SK-N-SH treated with all-trans-retinoic acid at 6 μM for 48 hours (cell line): ENCODE data around the gene TRPM1.
A peak's percentile ranks its signal among the peaks of the same experiment; 100 is the strongest.

Source experiments
- ATAC-seq: fragments of 200-7000 bp; cut with Tn5 transposase; 3 replicates; pipeline ENCODE4 v1.9.1; 2020; ENCODE audit warnings: mild to moderate bottlenecking, moderate library complexity
- BACH2 ChIP-seq: fragments of 250-450 bp; sonication (Bioruptor Pico); IDR thresholded peaks from 2 replicates; pipeline ENCODE4 v1.9.0; 2021; ENCODE audit warnings: mild to moderate bottlenecking, borderline replicate concordance
- ESRRG ChIP-seq: fragments of 250-450 bp; sonication (Bioruptor Pico); IDR thresholded peaks from 2 replicates; pipeline ENCODE4 v1.6.1; 2021; ENCODE audit warnings: mild to moderate bottlenecking
- GLIS3 ChIP-seq: fragments of 250-450 bp; sonication (Bioruptor Pico); IDR thresholded peaks from 2 replicates; pipeline ENCODE4 v1.5.0; 2020; ENCODE audit warnings: mild to moderate bottlenecking, moderate library complexity
- ISL1 ChIP-seq: fragments of 250-450 bp; sonication (Bioruptor Pico); IDR thresholded peaks from 2 replicates; pipeline ENCODE4 v2.1.2; 2022; ENCODE audit warnings: mild to moderate bottlenecking, moderate library complexity
- OSR1 ChIP-seq: fragments of 250-450 bp; sonication (Bioruptor Pico); IDR thresholded peaks from 2 replicates; pipeline ENCODE4 v1.8.0; 2022; ENCODE audit warnings: moderate library complexity, mild to moderate bottlenecking, inconsistent platforms
- PPARA ChIP-seq: fragments of 250-450 bp; sonication (Bioruptor Pico); IDR thresholded peaks from 2 replicates; pipeline ENCODE4 v1.5.0; 2020; ENCODE audit warnings: mild to moderate bottlenecking, borderline replicate concordance
- RARB ChIP-seq: fragments of 250-450 bp; sonication (Bioruptor Pico); IDR thresholded peaks from 2 replicates; pipeline ENCODE4 v1.8.0; 2021; ENCODE audit warnings: mild to moderate bottlenecking, moderate library complexity
- SNAI2 ChIP-seq: fragments of 250-450 bp; sonication (Bioruptor Pico); IDR thresholded peaks from 2 replicates; pipeline ENCODE4 v1.5.0; 2020; ENCODE audit warnings: mild to moderate bottlenecking, moderate library complexity
- TCF4 ChIP-seq: fragments of 250-450 bp; sonication (Bioruptor Pico); IDR thresholded peaks from 2 replicates; pipeline ENCODE4 v1.8.0; 2021; ENCODE audit warnings: mild to moderate bottlenecking, moderate library complexity, borderline replicate concordance
- TOX ChIP-seq: fragments of 250-450 bp; sonication (Bioruptor Pico); IDR thresholded peaks from 2 replicates; pipeline ENCODE4 v1.8.0; 2021; ENCODE audit warnings: mild to moderate bottlenecking, moderate library complexity, borderline replicate concordance
- ZC3H10 ChIP-seq: fragments of 250-450 bp; sonication (Bioruptor Pico); IDR thresholded peaks from 2 replicates; pipeline ENCODE4 v1.5.1; 2021; ENCODE audit warnings: mild to moderate bottlenecking, moderate library complexity
- ZFP3 ChIP-seq: fragments of 250-450 bp; sonication (Bioruptor Pico); IDR thresholded peaks from 2 replicates; pipeline ENCODE4 v1.5.0; 2020; ENCODE audit warnings: mild to moderate bottlenecking, moderate library complexity
- ZNF565 ChIP-seq: fragments of 450-650 bp; formaldehyde crosslinking; conservative IDR thresholded peaks from 2 replicates; pipeline ENCODE4 v1.5.0; 2020; ENCODE audit warnings: low read depth, mild to moderate bottlenecking, moderate library complexity
- ZNF8 ChIP-seq: fragments of 450-650 bp; formaldehyde crosslinking; IDR thresholded peaks from 2 replicates; pipeline ENCODE4 v1.5.0; 2020; ENCODE audit warnings: mild to moderate bottlenecking, moderate library complexity
- TF ChIP-seq, protein P1 (sequence below): fragments of 250-450 bp; sonication (Bioruptor Pico); IDR thresholded peaks from 2 replicates; pipeline ENCODE4 v1.5.1; 2020; ENCODE audit warnings: low read depth, mild to moderate bottlenecking, moderate library complexity
- TF ChIP-seq, protein P2 (sequence below): fragments of 250-450 bp; sonication (Bioruptor Pico); IDR thresholded peaks from 2 replicates; pipeline ENCODE4 v1.5.1; 2021; ENCODE audit warnings: mild to moderate bottlenecking, moderate library complexity
- TF ChIP-seq, protein P3 (sequence below): fragments of 250-450 bp; sonication (Bioruptor Pico); IDR thresholded peaks from 2 replicates; pipeline ENCODE4 v1.8.0; 2021; ENCODE audit warnings: low read depth, mild to moderate bottlenecking, moderate library complexity, borderline replicate concordance

TRPM1 gene

DNA sequence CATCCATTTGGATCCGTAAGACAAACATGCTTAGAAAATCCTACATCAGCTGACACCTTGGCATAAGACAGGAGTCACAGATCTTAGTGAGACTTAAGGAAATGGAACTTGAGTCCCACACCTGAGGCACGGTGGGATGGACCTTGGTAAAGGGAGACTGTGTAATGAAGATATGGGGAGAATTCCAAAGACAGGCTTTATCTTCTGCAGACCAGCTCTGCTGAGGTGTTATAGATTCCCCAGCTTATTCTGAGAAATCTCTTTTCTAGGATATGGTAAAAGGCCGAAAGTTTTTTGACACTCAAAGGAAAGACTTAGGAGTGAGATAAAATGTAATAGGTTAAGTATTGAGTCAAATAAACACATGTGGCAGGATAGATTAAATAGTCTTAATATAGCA lies 101.8 kb downstream of the TRPM1 start (continued):
- TF ChIP-seq, protein P1, sequence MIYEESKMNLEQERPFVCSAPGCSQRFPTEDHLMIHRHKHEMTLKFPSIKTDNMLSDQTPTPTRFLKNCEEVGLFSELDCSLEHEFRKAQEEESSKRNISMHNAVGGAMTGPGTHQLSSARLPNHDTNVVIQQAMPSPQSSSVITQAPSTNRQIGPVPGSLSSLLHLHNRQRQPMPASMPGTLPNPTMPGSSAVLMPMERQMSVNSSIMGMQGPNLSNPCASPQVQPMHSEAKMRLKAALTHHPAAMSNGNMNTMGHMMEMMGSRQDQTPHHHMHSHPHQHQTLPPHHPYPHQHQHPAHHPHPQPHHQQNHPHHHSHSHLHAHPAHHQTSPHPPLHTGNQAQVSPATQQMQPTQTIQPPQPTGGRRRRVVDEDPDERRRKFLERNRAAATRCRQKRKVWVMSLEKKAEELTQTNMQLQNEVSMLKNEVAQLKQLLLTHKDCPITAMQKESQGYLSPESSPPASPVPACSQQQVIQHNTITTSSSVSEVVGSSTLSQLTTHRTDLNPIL (CRISPR knock-in tag), result no peak

DNA sequence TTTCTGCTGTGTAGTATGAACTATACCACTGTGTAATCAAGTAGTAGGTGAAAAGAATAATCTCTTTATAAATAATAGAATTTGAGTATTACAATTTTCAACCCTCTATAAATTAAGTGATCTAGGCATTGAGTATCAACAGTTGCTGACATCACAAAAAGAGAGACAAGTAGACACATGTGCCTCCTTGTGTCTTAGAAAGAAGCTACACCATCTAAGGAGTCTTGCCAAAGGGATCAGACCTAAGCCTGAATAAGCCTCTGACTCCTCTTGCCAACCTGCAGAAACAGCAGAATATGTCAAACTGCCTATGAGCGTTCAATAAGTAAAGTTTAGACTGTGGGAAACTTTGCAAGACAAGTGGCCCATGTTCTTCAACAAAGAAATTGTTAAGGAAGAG lies 104.3 kb downstream of the TRPM1 start:
- TF ChIP-seq ZFP3 (no peak), BACH2 (no peak), GLIS3 (no peak), RARB (CRISPR knock-in tag) (no peak), ZNF565 (no peak), ZNF8 (CRISPR knock-in tag) (no peak), TCF4 (CRISPR knock-in tag) (no peak), ZC3H10 (CRISPR knock-in tag) (no peak), ISL1 (no peak), ESRRG (no peak), TOX (CRISPR knock-in tag) (no peak), OSR1 (no peak)
- TF ChIP-seq, protein P2, sequence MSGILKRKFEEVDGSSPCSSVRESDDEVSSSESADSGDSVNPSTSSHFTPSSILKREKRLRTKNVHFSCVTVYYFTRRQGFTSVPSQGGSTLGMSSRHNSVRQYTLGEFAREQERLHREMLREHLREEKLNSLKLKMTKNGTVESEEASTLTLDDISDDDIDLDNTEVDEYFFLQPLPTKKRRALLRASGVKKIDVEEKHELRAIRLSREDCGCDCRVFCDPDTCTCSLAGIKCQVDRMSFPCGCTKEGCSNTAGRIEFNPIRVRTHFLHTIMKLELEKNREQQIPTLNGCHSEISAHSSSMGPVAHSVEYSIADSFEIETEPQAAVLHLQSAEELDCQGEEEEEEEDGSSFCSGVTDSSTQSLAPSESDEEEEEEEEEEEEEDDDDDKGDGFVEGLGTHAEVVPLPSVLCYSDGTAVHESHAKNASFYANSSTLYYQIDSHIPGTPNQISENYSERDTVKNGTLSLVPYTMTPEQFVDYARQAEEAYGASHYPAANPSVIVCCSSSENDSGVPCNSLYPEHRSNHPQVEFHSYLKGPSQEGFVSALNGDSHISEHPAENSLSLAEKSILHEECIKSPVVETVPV, result no peak
- TF ChIP-seq, protein P3, sequence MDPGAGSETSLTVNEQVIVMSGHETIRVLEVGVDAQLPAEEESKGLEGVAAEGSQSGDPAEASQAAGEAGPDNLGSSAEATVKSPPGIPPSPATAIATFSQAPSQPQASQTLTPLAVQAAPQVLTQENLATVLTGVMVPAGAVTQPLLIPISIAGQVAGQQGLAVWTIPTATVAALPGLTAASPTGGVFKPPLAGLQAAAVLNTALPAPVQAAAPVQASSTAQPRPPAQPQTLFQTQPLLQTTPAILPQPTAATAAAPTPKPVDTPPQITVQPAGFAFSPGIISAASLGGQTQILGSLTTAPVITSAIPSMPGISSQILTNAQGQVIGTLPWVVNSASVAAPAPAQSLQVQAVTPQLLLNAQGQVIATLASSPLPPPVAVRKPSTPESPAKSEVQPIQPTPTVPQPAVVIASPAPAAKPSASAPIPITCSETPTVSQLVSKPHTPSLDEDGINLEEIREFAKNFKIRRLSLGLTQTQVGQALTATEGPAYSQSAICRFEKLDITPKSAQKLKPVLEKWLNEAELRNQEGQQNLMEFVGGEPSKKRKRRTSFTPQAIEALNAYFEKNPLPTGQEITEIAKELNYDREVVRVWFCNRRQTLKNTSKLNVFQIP (CRISPR knock-in tag), result no peak
- TF ChIP-seq, protein P1 (CRISPR knock-in tag), result no peak
- no peak for ATAC-seq

DNA sequence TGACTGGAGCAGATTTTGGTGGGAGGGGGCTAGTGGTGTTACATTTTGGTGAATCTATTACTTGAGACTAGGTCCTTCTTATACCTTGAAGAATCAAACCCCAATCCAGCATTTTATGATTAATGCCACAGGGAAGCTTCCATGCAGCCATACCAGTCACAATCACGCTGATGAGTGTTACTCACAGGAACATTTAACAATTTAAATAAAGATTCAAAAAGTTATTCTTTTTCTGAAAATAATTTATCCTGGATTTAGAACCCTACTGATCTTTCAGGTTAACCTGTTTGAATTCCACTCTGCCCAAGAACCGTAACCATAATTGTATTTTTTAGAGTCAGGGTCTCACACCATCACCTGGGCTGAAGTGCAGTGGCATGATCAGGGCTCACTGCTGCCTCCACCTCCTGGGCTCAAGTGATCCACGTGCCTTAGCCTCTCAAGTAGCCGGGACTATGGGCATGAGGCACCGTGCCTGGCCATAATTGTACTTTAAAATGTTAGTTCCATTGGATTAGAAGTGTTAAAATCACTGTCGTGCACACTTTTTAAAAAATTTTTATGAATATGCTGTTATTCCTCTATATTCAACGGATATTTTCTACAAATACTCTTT lies 109.2 kb downstream of the TRPM1 start:
- ATAC-seq, result no peak; the same call in 2 of the 3 replicates
- TF ChIP-seq, protein P1 (CRISPR knock-in tag), result no peak
- no peak for TF ChIP-seq SNAI2
- TF ChIP-seq ZNF565, result no peak
- TF ChIP-seq PPARA (CRISPR knock-in tag), result no peak
- TF ChIP-seq BACH2, result no peak
- TF ChIP-seq TCF4 (CRISPR knock-in tag), result no peak
- TF ChIP-seq TOX (CRISPR knock-in tag), result no peak

DNA sequence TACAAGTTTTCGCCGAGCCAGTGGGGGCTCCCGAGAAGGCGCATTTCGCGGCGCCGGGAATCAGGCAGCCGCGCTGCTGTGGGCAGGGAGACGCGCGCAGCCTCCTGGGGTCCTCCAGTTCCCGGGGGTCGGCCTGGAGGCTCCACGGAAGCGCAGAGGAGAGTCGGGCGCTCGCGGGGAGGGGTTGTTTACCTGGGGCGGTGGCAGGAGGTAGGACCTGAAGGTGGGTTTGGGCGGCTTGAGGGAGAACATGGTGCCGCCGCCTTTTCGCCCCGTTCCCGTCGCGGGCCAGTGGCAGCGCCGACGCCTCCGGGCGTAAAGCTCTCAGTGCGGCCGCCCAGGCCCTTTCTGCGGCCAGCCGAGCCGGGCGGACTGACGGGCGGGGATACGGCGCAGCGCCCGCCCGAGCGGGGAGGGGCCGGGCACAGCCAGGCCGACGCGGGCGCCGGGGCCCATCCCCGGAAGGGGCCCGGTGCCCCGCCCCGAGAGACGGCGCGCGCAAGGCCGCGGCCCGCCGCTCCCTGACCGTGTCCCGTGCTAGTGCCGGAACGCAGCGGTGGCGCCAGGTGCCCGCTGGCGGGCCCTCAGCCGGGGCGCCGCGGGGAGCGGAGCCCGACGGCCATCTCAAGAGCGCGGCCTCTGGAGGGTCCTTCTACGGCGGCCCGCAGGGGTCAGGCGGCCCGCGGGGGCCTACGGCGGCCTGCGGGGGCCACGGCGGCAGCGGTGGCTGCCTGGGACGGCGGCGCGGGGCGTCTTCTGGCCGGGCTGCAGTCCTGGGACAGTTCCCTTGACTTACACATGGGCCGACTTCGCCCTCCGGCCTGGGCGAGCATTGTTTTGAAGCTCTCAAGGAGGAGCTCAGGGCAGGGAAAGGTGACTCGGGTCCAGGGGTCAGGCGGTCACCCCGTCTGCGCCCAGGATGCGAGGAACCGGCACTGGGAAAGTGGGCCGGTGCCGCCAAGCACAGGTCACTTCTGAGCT lies 110.0 kb downstream of the TRPM1 start, which contains the start of gene MTMR10:
TSS of gene MTMR10 (minus strand) at position 374 of the 981 bp plus-strand sequence. CDS start at position 252, 122 bp downstream.
- ATAC-seq, result peak; percentile 92
- TF ChIP-seq GLIS3 (no peak), ZFP3 (0 out of 2 replicates have a peak, but pooled peaks have one; percentile 9)
